GM21423 (cell line): Measurements from ENCODE around the gene TBX5.

Experiments used
- ATAC-seq: cut with Tn5 transposase; IDR thresholded peaks from one replicate; pipeline ENCODE4 v1.9.1; 2021; ENCODE audit warnings: mild to moderate bottlenecking, moderate library complexity; ENCODE audit not compliant: unreplicated experiment

TBX5 gene

GRCh38 chr12:114406984-114407841 lies 1.3 kb upstream of the TBX5 start:
- ATAC-seq = no peak

- ATAC-seq = no peak
Observed at GRCh38 chr12:114406316-114406983, 506 bp upstream of the TBX5 start.

GRCh38 chr12:114404926-114405518 lies 922 bp downstream of the TBX5 start:
- ATAC-seq = no peak

- ATAC-seq = no peak
Observed at GRCh38 chr12:114404083-114404925, 1.6 kb downstream of the TBX5 start.

- no peak for ATAC-seq
Observed at GRCh38 chr12:114403690-114404066, 2.3 kb downstream of the TBX5 start.

- no peak for ATAC-seq
Observed at GRCh38 chr12:114403011-114403689, 2.8 kb downstream of the TBX5 start.

GRCh38 chr12:114402084-114402717 lies 3.7 kb downstream of the TBX5 start:
- no peak for ATAC-seq

GRCh38 chr12:114401328-114402083 lies 4.4 kb downstream of the TBX5 start:
- ATAC-seq = no peak

GRCh38 chr12:114400925-114401324 lies 5.0 kb downstream of the TBX5 start:
- no peak for ATAC-seq

GRCh38 chr12:114400361-114400811 lies 5.6 kb downstream of the TBX5 start:
- no peak for ATAC-seq

- no peak for ATAC-seq
Observed at GRCh38 chr12:114399664-114400211, 6.2 kb downstream of the TBX5 start.

- no peak for ATAC-seq
Observed at GRCh38 chr12:114397978-114398881, 7.7 kb downstream of the TBX5 start.

- ATAC-seq = no peak
Observed at GRCh38 chr12:114396869-114397719, 8.8 kb downstream of the TBX5 start.

GRCh38 chr12:114396153-114396868 lies 9.6 kb downstream of the TBX5 start:
- ATAC-seq = no peak

GRCh38 chr12:114395755-114396152 lies 10.2 kb downstream of the TBX5 start:
- no peak for ATAC-seq

- no peak for ATAC-seq
Observed at GRCh38 chr12:114395233-114395632, 10.7 kb downstream of the TBX5 start.
